H1 (cell line): ENCODE measurements around the gene EHBP1. TPM values are rescaled to one million over a fixed set of nuclear protein-coding genes. Genes with fewer than 3 reads are reported as not detected.
A peak's percentile ranks its signal among the peaks of the same experiment; 100 is the strongest.

Experiments used
- CTCF ChIA-PET: fragments of 300-600 bp; sonication (Branson Sonifier 250); formaldehyde crosslinking; loops from one replicate; lab custom pipeline; 2021; ENCODE audit not compliant: partially characterized antibody; lab: Charles Lee
- POLR2A ChIA-PET: fragments of 300-600 bp; sonication (Branson Sonifier 250); formaldehyde crosslinking; loops from one replicate; lab custom pipeline; 2021; ENCODE audit warnings: inconsistent platforms; ENCODE audit not compliant: partially characterized antibody; lab: Charles Lee
- DNase-seq, 2 experiments: peaks; one replicate each; pipeline versions ENCODE4 v3.0.0 to v3.0.0-alpha.2; 2010 to 2022; ENCODE audit warnings: low spot score in 2 of 2, low read depth in 1 of 2, mixed read lengths in 1 of 2
- FAIRE-seq: peaks from 2 replicates; lab custom pipeline; 2011; peaks lifted over from hg19 to GRCh38; lab: Jason Lieb, UNC
- H2AFZ ChIP-seq: 2 replicates; pipeline ENCODE4 v1.8.1; 2012; ENCODE audit warnings: low read length, inconsistent platforms
- H2AK5ac ChIP-seq: 2 replicates; pipeline ENCODE4 v1.6.1; 2013; ENCODE audit warnings: low read depth, low read length
- H2BK120ac ChIP-seq: replicated peaks from 2 replicates; pipeline ENCODE3; 2013; ENCODE audit warnings: low read depth, low read length, inconsistent platforms
- H2BK12ac ChIP-seq: 2 replicates; pipeline ENCODE4 v1.6.1; 2013; ENCODE audit warnings: low read depth, low read length
- H2BK15ac ChIP-seq: 2 replicates; pipeline ENCODE4 v1.6.1; 2013; ENCODE audit warnings: low read length
- H2BK20ac ChIP-seq: 2 replicates; pipeline ENCODE4 v1.6.1; 2013; ENCODE audit warnings: low read length
- H2BK5ac ChIP-seq: 2 replicates; pipeline ENCODE4 v1.6.1; 2013; ENCODE audit warnings: low read depth, low read length
- H3K14ac ChIP-seq: 2 replicates; pipeline ENCODE4 v1.6.1; 2013; ENCODE audit warnings: inconsistent platforms; ENCODE audit not compliant: insufficient read length
- H3K18ac ChIP-seq: 2 replicates; pipeline ENCODE4 v1.6.1; 2013; ENCODE audit warnings: low read length; ENCODE audit errors: extremely low read depth
- H3K23ac ChIP-seq: 2 replicates; pipeline ENCODE4 v1.6.1; 2013; ENCODE audit warnings: inconsistent platforms; ENCODE audit not compliant: insufficient read length
- H3K23me2 ChIP-seq: 2 replicates; pipeline ENCODE4 v1.6.1; 2013; ENCODE audit warnings: low read depth, low read length
- H3K27ac ChIP-seq: 2 replicates; pipeline ENCODE4 v1.6.1; 2011; ENCODE audit warnings: low read depth, low read length, inconsistent platforms
- H3K27me3 ChIP-seq, 4 experiments: replicated peaks in 1 of 4; 1 replicate in 1 of 4; 2 replicates in 3 of 4; pipeline versions ENCODE4 v1.6.1 to v1.8.1; 2011 to 2013; ENCODE audit warnings: low read length in 3 of 4, mild to moderate bottlenecking in 3 of 4, inconsistent platforms in 2 of 4, mixed read lengths in 2 of 4, moderate library complexity in 1 of 4; ENCODE audit not compliant: control insufficient read depth in 3 of 4, insufficient read depth in 3 of 4; ENCODE audit errors: extremely low read depth in 1 of 4
- H3K36me3 ChIP-seq, 4 experiments: 2 replicates each; pipeline versions ENCODE4 v1.6.1 to v1.8.1; 2011 to 2013; ENCODE audit warnings: mild to moderate bottlenecking in 4 of 4, low read length in 3 of 4, moderate library complexity in 2 of 4, control low read depth in 1 of 4, inconsistent platforms in 1 of 4; ENCODE audit not compliant: insufficient read depth in 4 of 4, control insufficient read depth in 2 of 4
- H3K4ac ChIP-seq: replicated peaks from 2 replicates; pipeline ENCODE3; 2013; ENCODE audit warnings: low read length, low read depth, mixed read lengths, inconsistent platforms; ENCODE audit not compliant: insufficient read length
- H3K4me1 ChIP-seq, 4 experiments: replicated peaks in 1 of 4; 1 replicate in 1 of 4; 2 replicates in 3 of 4; pipeline versions ENCODE4 v1.6.1 to v1.8.1; 2011 to 2013; ENCODE audit warnings: low read length in 3 of 4, inconsistent platforms in 2 of 4, mixed read lengths in 1 of 4; ENCODE audit not compliant: insufficient read depth in 4 of 4, control insufficient read depth in 3 of 4
- H3K4me2 ChIP-seq, 2 experiments: 2 replicates each; pipeline versions ENCODE4 v1.6.1 to v1.8.1; 2011 to 2013; ENCODE audit warnings: low read depth in 2 of 2, low read length in 2 of 2, control low read depth in 1 of 2, inconsistent platforms in 1 of 2, mild to moderate bottlenecking in 1 of 2; ENCODE audit not compliant: insufficient read depth in 1 of 2
- H3K4me3 ChIP-seq, 4 experiments: fragments of 200-600, 300-600 bp in 1 of 4; sonication (generic), shearing (Covaris generic), sonication (Bioruptor Twin) in 1 of 4; 2 replicates each; pipeline versions ENCODE4 v1.5.1 to v1.8.1; 2011 to 2016; ENCODE audit warnings: low read length in 4 of 4, low read depth in 3 of 4, control low read depth in 2 of 4, inconsistent platforms in 2 of 4, mild to moderate bottlenecking in 2 of 4, mixed read lengths in 1 of 4, moderate library complexity in 1 of 4; ENCODE audit not compliant: insufficient read depth in 2 of 4; ENCODE audit errors: extremely low read depth in 1 of 4
- H3K56ac ChIP-seq: replicated peaks from 2 replicates; pipeline ENCODE3; 2013; ENCODE audit warnings: low read depth, mild to moderate bottlenecking, mixed read lengths, low read length, inconsistent platforms; ENCODE audit not compliant: insufficient read length
- H3K79me1 ChIP-seq: 2 replicates; pipeline ENCODE4 v1.6.1; 2013; ENCODE audit warnings: low read depth, low read length, control low read depth
- H3K79me2 ChIP-seq, 2 experiments: 2 replicates each; pipeline versions ENCODE4 v1.6.1 to v1.8.1; 2012 to 2013; ENCODE audit warnings: low read length in 2 of 2, mild to moderate bottlenecking in 2 of 2, inconsistent platforms in 1 of 2; ENCODE audit not compliant: insufficient read depth in 2 of 2, control insufficient read depth in 1 of 2
- H3K9ac ChIP-seq, 4 experiments: replicated peaks in 1 of 4; 1 replicate in 1 of 4; 2 replicates in 3 of 4; pipeline versions ENCODE4 v1.6.1 to v1.8.1; 2011 to 2013; ENCODE audit warnings: low read depth in 3 of 4, low read length in 3 of 4, control low read depth in 2 of 4, mild to moderate bottlenecking in 2 of 4, moderate library complexity in 2 of 4, inconsistent platforms in 1 of 4; ENCODE audit errors: extremely low read depth in 1 of 4
- H3K9me3 ChIP-seq, 2 experiments: 2 replicates each; pipeline versions ENCODE4 v1.6.1 to v1.8.1; 2012 to 2013; ENCODE audit warnings: mild to moderate bottlenecking in 2 of 2, moderate library complexity in 2 of 2, control low read depth in 1 of 2, inconsistent platforms in 1 of 2, low read depth in 1 of 2, low read length in 1 of 2, mixed read lengths in 1 of 2; ENCODE audit not compliant: insufficient read depth in 2 of 2
- H4K20me1 ChIP-seq, 2 experiments: replicated peaks in 1 of 2; 2 replicates each; pipeline versions ENCODE3 to v1.8.1; 2011 to 2013; ENCODE audit warnings: inconsistent platforms in 2 of 2, low read length in 2 of 2, mild to moderate bottlenecking in 1 of 2; ENCODE audit not compliant: insufficient read depth in 2 of 2, control insufficient read depth in 1 of 2
- H4K5ac ChIP-seq: 2 replicates; pipeline ENCODE4 v1.6.1; 2013; ENCODE audit warnings: low read length, low read depth, mixed read lengths, inconsistent platforms; ENCODE audit not compliant: insufficient read length
- H4K8ac ChIP-seq: 2 replicates; pipeline ENCODE4 v1.8.0; 2013; ENCODE audit warnings: mild to moderate bottlenecking, moderate library complexity, low read length, inconsistent platforms; ENCODE audit not compliant: insufficient read depth; ENCODE audit errors: extremely low read depth
- H4K91ac ChIP-seq: replicated peaks from 2 replicates; pipeline ENCODE3; 2013; ENCODE audit warnings: low read length, mixed read lengths, inconsistent platforms; ENCODE audit not compliant: insufficient read length
- ATF3 ChIP-seq: IDR thresholded peaks from 2 replicates; pipeline ENCODE4 v1.6.1; 2011; ENCODE audit warnings: low read depth, mild to moderate bottlenecking, low read length; ENCODE audit not compliant: insufficient read depth
- EGR1 ChIP-seq: IDR thresholded peaks from 2 replicates; pipeline ENCODE4 v1.6.1; 2011; ENCODE audit warnings: low read depth, low read length, borderline replicate concordance
- EZH2 ChIP-seq: fragments of 200-600 bp; sonication (generic); IDR thresholded peaks from 2 replicates; pipeline ENCODE4 v1.7.1; 2012; ENCODE audit warnings: low read depth, mild to moderate bottlenecking, moderate library complexity, low read length, inconsistent platforms; ENCODE audit not compliant: severe bottlenecking
- JUN ChIP-seq: IDR thresholded peaks from 2 replicates; pipeline ENCODE4 v1.6.1; 2011; ENCODE audit warnings: low read depth, mild to moderate bottlenecking, improper control_type of control experiment, low read length
- KDM1A ChIP-seq: fragments of 200-600, 300-600 bp; sonication (generic); IDR thresholded peaks from 2 replicates; pipeline ENCODE4 v1.7.1; 2016; ENCODE audit warnings: mild to moderate bottlenecking, low read length, borderline replicate concordance
- POLR2AphosphoS5 ChIP-seq: IDR thresholded peaks from 2 replicates; pipeline ENCODE4 v1.6.1; 2011; ENCODE audit warnings: low read depth, low read length
- RNF2 ChIP-seq: fragments of 200-900, 300-1000 bp; sonication (generic); IDR thresholded peaks from 2 replicates; pipeline ENCODE4 v1.7.1; 2016; ENCODE audit warnings: borderline replicate concordance, low read depth, mild to moderate bottlenecking, antibody characterized with exemption, low read length; ENCODE audit not compliant: poor library complexity, severe bottlenecking; ENCODE audit errors: missing control alignments
- WGBS, 2 experiments: shearing (Covaris generic) in 1 of 2; methylation state at CpG; one replicate each; pipeline versions ENCODE4 v1.1.6 to v1.1.7; 2013 to 2015; ENCODE audit warnings: low lambda C conversion rate in 2 of 2, mixed read lengths in 2 of 2, inconsistent platforms in 1 of 2, low coverage in 1 of 2, missing lambda C conversion rate in 1 of 2; ENCODE audit not compliant: insufficient replicate concordance in 2 of 2, insufficient coverage in 1 of 2, insufficient read length in 1 of 2; ENCODE audit errors: extremely low coverage in 1 of 2, missing lambda C conversion rate in 1 of 2; 5-methylcytosine and 5-hydroxymethylcytosine counted together
- polyA plus RNA-seq, 7 experiments: library from polyadenylated mRNA; depleted of rRNA in 3 of 7; stranded (reverse) in 5 of 7; unstranded in 2 of 7; fragments of >200 nt in 5 of 7; fragments of 200-250 nt in 2 of 7; gene quantifications; 1 replicate in 5 of 7; 2 replicates in 1 of 7; 4 replicates in 1 of 7; pipeline versions ENCODE4 v1.2.1 to v1.2.3, GENCODE V29; 2011 to 2013; ENCODE audit warnings: missing spikeins in 2 of 7, mixed read lengths in 2 of 7
- total RNA-seq: library from RNA; stranded (reverse); fragmentation: NEBNext Ultra II Directional; extraction: Animal tissue kit (Norgen Biotek cat#: 25700); gene quantifications from 2 replicates; pipeline ENCODE4 v1.2.1, GENCODE V29; 2021

EHBP1 gene
- total and polyA plus RNA-seq, 2 of the 8 experiments (the other 6 are each of a cell fraction or from before 2014, with no cell fraction given) = 12.0 to 64.1 TPM

- no peak overlapping the region for H2BK5ac ChIP-seq
- H4K91ac ChIP-seq = no peak overlapping the region
- peaks cover 14% of the 10 kb centered on the region for H3K23me2 ChIP-seq
- no peak overlapping the region for H2BK120ac ChIP-seq
- H2BK20ac ChIP-seq = no peak overlapping the region
- WGBS, 2 experiments = 6% methylated on average over 14 of the region's 39 CpGs; no CpG with 5 or more reads in 1 of the 2 experiments
- CTCF ChIA-PET = interaction anchor here (0.5 to 2.3 kb wide), 4 partner anchors 10 to 1344 kb away, joined by 3 to 6 read pairs (median 4); no protein-coding TSS in a partner anchor
- POLR2A ChIA-PET = interaction anchor here (0.6 to 3.1 kb wide), 3 partner anchors 11 to 17 kb away, joined by 3 to 32 read pairs (median 3); partner anchors contain the start of gene OTX1
- peaks cover 47 to 76% (median 61%) of the 10 kb centered on the region in 4 experiments; a peak in 6 of 7 replicates for H3K27me3 ChIP-seq
- no peak overlapping the region for H3K56ac ChIP-seq
- no peak overlapping the region for H3K23ac ChIP-seq
- no peak overlapping the region for H2BK15ac ChIP-seq
- peak overlapping the region; percentile 16 to 56 (median 26); a peak in 7 of 8 replicates for H3K4me3 ChIP-seq
- H3K27ac ChIP-seq = no peak overlapping the region
- H3K14ac ChIP-seq = no peak overlapping the region
- no peaks in the 10 kb centered on the region for H3K9me3 ChIP-seq
- H3K9ac ChIP-seq = no peak overlapping the region
- no peaks in the 10 kb centered on the region for H3K79me1 ChIP-seq
- TF ChIP-seq EGR1 (no peak), EZH2 (no peak), KDM1A (no peak), RNF2 (no peak), POLR2AphosphoS5 (no peak), ATF3 (no peak), JUN (no peak)
- TF ChIP-seq, all 59 proteins: peak for 0
- peaks cover 5 to 36% (median 29%) of the 10 kb centered on the region in 4 experiments for H3K4me1 ChIP-seq
- peak overlapping the region; percentile 84 to 86 for H3K4me2 ChIP-seq
- H2BK12ac ChIP-seq = no peak overlapping the region
- H4K5ac ChIP-seq = no peak overlapping the region
- H3K79me2 ChIP-seq = no peaks in the 10 kb centered on the region
- H2AFZ ChIP-seq = no peak overlapping the region
- H3K36me3 ChIP-seq = peaks cover 0 to 8% (median 0%) of the 10 kb centered on the region in 4 experiments; a peak in 1 of 8 replicates
- H4K8ac ChIP-seq = peak overlapping the region; percentile 92; the same call in 1 of the 2 replicates
- peak overlapping the region; percentile 55; the same call in 1 of the 2 replicates for H3K18ac ChIP-seq
- no peak for FAIRE-seq
- peaks cover 3 to 13% of the 10 kb centered on the region in 2 experiments for H4K20me1 ChIP-seq
- no peak for DNase-seq
- H3K4ac ChIP-seq = no peak overlapping the region
- no peak overlapping the region for H2AK5ac ChIP-seq
Measured at GRCh38 chr2:63059793-63060471, 354.4 kb downstream of the EHBP1 start.
